Subcutaneous abdominal adipose tissue (tissue), 5 donors: ENCODE results near the gene UVSSA.

Experiments used
- H3K27ac ChIP-seq: one replicate; pipeline ENCODE4 v1.7.0; 2013; ENCODE audit warnings: low read depth, mild to moderate bottlenecking, inconsistent platforms, low read length, moderate library complexity
- H3K27me3 ChIP-seq, 5 donors: one replicate each; pipeline ENCODE4 v1.7.0; 2013; ENCODE audit warnings: low read length in 5 of 5, inconsistent platforms in 1 of 5; ENCODE audit not compliant: control insufficient read depth in 5 of 5, insufficient read depth in 4 of 5
- H3K36me3 ChIP-seq, 5 donors: one replicate each; pipeline ENCODE4 v1.7.0; 2013; ENCODE audit warnings: low read length in 5 of 5; ENCODE audit not compliant: control insufficient read depth in 5 of 5, insufficient read depth in 5 of 5
- H3K4me1 ChIP-seq, 5 donors: one replicate each; pipeline ENCODE4 v1.7.0; 2013; ENCODE audit warnings: low read length in 5 of 5, mild to moderate bottlenecking in 3 of 5, moderate library complexity in 1 of 5; ENCODE audit not compliant: control insufficient read depth in 5 of 5, insufficient read depth in 5 of 5
- H3K4me3 ChIP-seq, 5 donors: one replicate each; pipeline ENCODE4 v1.7.0; 2013; ENCODE audit warnings: low read length in 5 of 5, low read depth in 1 of 5
- H3K9ac ChIP-seq, 5 donors: one replicate each; pipeline ENCODE4 v1.7.0; 2013; ENCODE audit warnings: low read length in 5 of 5, mild to moderate bottlenecking in 4 of 5, moderate library complexity in 3 of 5
- H3K9me3 ChIP-seq, 5 donors: one replicate each; pipeline ENCODE4 v1.7.0; 2013; ENCODE audit warnings: low read length in 5 of 5; ENCODE audit not compliant: control insufficient read depth in 5 of 5
- donor health status: healthy.
- donor health status: healthy.
- donor health status: healthy.
- donor health status: healthy.
- donor health status: healthy.

Gene UVSSA

DNA sequence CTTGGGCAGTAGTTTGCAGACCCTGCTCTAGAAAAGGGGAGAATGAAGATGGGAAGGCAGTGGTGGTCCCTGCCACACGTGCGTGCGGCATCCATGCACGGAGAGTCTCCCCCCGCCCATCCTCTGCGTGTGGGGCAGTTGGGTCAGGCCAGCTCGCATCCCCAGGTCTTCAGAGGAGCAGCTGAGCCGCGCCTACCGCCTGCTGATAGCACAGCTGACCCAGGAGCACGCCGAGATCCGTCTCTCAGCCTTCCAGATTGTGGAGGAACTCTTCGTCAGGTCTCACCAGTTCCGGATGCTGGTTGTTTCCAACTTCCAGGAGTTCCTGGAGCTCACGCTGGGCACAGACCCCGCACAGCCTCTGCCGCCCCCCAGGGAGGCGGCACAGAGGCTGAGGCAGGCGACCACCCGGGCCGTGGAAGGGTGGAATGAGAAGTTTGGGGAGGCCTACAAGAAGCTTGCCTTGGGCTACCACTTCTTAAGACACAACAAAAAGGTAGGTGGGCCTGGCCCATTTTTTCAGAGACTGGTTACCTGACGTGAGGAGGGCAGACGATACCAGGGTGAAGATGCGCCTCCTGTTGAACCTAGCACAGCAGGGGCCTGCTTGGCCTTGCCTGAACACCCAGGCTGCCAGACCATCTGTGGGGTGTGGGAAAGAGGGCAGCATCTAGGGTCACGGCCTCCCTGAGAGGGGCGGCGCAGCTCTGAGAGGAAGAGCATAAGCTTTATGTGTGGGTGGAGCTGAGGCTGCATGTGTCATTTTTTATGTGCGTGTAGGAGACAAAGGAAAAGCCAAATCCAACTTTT, 2.6 kb downstream of the UVSSA start:
- Histone ChIP-seq H3K9ac (peak overlapping the region in 1 of 5 donors; percentile 26), H3K4me1 (peaks cover 4 to 38% (median 23%) of the 10 kb centered on the region in 5 donors), H3K4me3 (no peak overlapping the region), H3K36me3 (peaks cover 0 to 37% (median 30%) of the 10 kb centered on the region in 5 donors), H3K27me3 (no peaks in the 10 kb centered on the region), H3K9me3 (no peaks in the 10 kb centered on the region), H3K27ac (no peak overlapping the region)

DNA sequence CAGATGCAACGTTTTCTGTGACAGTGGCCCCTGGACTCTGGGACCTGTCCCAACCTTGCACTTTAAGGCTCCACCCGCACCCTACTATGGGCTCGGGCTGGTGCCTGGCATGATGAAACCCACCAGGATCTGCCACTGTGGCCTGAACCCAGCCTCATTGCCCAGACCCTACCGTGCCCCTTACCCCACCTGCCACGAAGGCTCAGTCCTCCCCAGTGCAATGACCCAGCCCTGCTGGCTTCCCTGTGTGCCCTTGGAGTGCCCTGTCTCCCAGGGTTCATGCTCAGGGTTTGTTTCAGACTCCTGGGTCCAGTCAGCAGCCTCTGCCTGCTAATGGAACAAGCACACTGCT, 3.1 kb downstream of the UVSSA start:
- Histone ChIP-seq H3K4me1 (peaks cover 4 to 35% (median 23%) of the 10 kb centered on the region in 5 donors), H3K36me3 (peaks cover 0 to 43% (median 36%) of the 10 kb centered on the region in 5 donors), H3K27me3 (no peaks in the 10 kb centered on the region), H3K4me3 (no peak overlapping the region), H3K27ac (no peak overlapping the region), H3K9ac (peak overlapping the region in 2 of 5 donors; percentile 13 to 56), H3K9me3 (no peaks in the 10 kb centered on the region)

DNA sequence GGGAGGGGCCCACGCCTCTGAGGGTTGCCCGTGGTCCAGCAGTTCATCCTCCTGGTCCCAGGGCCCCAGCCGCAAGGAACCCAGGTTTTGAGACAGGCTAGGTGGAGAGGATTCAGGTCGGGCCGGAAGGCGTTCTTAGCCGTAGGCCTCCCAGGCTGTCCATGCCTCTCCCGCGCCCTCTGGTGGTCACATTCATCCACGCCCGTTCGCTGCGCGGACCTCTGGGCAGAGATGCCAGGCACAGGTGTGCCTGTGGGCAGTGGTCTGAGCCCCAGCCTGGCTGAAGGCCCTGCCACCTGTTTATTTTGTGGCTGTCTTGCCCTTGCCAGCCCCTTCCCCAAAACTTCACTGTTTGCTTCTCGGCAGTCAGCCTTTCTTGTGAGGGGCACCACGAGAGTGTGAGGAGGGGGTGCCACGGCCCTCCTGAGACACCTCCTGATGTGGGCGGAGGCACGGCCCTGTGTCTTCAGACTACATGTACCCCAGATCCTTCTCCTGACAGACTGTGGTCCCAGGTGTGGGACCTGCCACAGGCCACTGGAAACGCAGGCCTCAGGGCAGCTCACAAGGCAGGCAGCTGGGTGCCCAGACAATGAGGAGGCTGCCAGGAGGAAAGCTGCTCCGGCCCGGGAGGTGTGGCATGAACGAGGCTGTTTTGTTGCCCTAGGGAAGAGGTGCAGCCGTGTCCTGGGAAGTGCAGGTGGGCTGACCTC, 5.0 kb downstream of the UVSSA start:
- H3K4me3 ChIP-seq = no peak overlapping the region
- peak overlapping the region in 2 of 5 donors; percentile 12 to 47 for H3K9ac ChIP-seq
- H3K27me3 ChIP-seq = no peaks in the 10 kb centered on the region
- H3K36me3 ChIP-seq = peaks cover 0 to 55% (median 43%) of the 10 kb centered on the region in 5 donors
- no peaks in the 10 kb centered on the region for H3K9me3 ChIP-seq
- H3K4me1 ChIP-seq = peaks cover 4 to 22% (median 17%) of the 10 kb centered on the region in 5 donors
- no peak overlapping the region for H3K27ac ChIP-seq

DNA sequence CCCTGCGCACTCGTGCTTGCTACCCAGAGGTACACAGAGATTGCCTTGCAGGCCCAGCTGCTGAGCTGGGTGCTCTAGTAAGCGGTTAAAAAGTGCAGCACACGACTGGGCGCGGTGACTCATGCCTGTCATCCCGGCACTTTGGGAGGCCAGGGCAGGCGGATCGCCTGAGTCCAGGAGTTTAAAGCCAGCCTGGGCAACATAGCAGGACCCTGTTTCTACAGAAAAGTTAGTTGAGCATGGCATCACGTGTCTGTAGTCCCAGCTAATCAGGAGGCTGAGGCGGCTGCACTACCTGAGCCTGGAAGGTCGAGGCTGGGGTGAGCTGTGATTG, 5.5 kb downstream of the UVSSA start:
- H3K4me1 ChIP-seq = peaks cover 4 to 21% (median 16%) of the 10 kb centered on the region in 5 donors
- peaks cover 0 to 60% (median 46%) of the 10 kb centered on the region in 5 donors for H3K36me3 ChIP-seq
- H3K4me3 ChIP-seq = no peak overlapping the region
- H3K9me3 ChIP-seq = no peaks in the 10 kb centered on the region
- no peak overlapping the region for H3K27ac ChIP-seq
- no peaks in the 10 kb centered on the region for H3K27me3 ChIP-seq
- H3K9ac ChIP-seq = no peak overlapping the region

DNA sequence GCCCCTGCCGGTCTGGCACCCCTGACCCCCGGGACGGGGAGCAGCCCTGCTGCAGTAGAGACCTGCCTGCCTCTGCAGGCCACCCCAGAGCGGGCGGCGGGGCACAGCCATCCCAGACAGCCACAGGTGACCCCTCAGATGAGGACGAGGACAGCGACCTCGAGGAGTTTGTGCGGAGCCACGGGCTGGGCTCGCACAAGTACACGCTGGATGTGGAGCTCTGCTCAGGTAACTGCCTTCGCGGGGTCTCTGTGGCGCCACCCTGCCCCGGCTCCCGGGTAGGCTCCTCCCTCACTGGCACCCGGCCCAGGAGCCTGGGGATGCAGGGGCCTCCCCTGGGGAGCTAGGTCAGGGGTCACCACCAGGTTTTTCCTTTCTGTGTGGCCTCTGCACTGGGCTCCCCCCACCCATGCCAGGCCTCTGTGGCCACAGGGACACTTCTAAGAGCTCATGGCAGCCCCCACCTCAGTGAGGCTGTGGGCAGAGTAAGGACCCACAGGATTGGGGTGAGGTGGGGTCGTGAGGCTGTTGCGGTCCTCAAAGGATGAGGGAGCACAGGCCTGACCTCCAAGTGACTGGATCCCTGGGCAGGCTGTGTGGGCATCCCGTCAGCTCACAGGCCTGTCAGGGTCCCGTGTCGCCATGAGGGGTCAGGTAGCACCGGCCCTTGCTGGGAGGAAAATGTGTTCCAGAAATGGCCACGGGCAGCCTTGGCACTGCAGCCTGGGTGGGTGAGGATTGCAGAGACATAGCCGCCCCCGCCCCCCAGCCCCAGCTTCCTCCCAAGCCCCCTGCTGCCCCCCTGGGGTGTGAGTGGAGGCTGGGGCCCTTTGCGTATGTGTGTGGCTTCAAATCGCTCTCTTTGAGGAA, 6.4 kb downstream of the UVSSA start:
- Histone ChIP-seq H3K4me1 (peaks cover 0 to 13% (median 7%) of the 10 kb centered on the region in 5 donors), H3K27ac (no peak overlapping the region), H3K36me3 (peaks cover 0 to 69% (median 52%) of the 10 kb centered on the region in 5 donors), H3K4me3 (no peak overlapping the region), H3K9ac (no peak overlapping the region), H3K27me3 (no peaks in the 10 kb centered on the region), H3K9me3 (no peaks in the 10 kb centered on the region)

DNA sequence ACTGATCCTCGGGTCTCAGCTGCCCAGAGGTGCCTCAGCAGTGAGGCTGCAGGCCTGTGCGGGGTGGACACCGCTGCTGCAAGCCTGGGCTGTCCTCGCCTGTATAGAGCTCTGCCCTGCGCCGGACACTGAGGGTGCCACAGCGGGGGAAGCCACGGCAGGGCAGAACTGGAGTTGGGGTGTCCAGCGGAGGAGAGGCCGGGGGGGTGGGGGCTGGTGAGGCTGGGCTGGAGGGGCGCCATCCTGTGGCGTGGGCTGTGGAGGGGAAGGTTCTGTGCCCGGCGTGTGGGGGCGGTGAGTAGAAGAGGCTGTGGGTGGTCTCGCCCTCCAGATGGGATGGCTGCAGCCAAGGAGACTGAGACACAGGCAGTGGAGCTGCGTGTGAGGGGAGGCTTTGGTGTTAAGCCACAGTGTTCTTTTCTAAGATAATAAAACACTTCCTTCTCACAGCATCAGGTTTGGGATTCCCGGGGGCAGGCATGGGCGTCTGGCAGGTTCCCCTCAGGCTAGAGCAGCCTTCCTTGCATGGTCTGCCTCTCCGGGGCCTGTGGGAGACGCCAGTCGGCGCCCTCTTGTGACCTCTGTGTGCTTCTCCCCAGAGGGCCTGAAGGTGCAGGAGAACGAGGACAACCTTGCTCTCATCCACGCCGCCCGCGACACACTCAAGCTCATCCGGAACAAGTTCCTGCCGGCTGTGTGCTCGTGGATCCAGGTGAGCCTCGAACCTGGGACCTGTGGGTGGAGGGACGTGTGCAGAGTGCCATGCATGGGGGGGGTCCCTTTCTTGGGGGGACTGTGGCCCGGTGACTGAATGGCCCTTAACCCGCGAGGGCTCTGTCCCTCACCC, 7.4 kb downstream of the UVSSA start:
- H3K4me3 ChIP-seq = no peak overlapping the region
- no peaks in the 10 kb centered on the region for H3K9me3 ChIP-seq
- H3K36me3 ChIP-seq = peaks cover 0 to 77% (median 57%) of the 10 kb centered on the region in 5 donors
- H3K9ac ChIP-seq = no peak overlapping the region
- peaks cover 0 to 7% (median 3%) of the 10 kb centered on the region in 5 donors for H3K4me1 ChIP-seq
- no peaks in the 10 kb centered on the region for H3K27me3 ChIP-seq
- H3K27ac ChIP-seq = no peak overlapping the region

DNA sequence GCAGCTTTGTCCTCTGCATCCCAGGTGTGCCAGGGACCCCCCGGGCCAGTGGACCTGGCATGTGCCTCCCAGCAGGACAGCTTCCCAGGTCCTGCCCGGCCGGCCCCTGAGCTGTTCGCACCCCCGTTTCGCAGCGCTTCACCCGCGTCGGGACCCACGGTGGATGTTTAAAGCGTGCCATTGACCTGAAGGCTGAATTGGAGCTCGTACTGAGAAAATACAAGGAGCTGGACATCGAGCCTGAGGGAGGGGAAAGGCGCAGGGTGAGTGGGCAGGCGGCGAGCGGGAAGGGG, 7.9 kb downstream of the UVSSA start:
- Histone ChIP-seq H3K27ac (no peak overlapping the region), H3K27me3 (no peaks in the 10 kb centered on the region), H3K4me3 (no peak overlapping the region), H3K4me1 (peaks cover 0 to 7% (median 3%) of the 10 kb centered on the region in 5 donors), H3K36me3 (peaks cover 0 to 77% (median 57%) of the 10 kb centered on the region in 5 donors), H3K9me3 (no peaks in the 10 kb centered on the region), H3K9ac (no peak overlapping the region)

DNA sequence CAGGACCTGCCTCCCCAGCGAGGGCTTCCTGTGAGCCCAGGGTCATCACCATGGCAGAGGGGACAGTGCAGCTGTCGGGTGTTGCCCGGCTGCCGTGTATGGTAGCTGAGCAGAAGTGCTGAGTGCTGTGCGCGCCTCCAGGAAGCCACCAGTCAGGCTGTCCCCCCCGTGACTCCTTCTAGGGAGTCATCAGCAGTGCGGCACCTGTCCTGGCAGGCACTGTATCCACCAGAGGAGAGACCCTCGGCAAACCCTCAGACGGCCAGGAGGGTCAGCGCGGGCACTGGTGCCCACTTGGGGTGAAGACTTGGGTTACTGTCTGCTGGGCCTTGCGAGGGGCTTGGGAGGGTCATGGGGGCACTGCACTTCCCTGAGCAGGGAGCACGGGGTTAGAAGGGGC, 8.4 kb downstream of the UVSSA start:
- H3K27ac ChIP-seq = no peak overlapping the region
- H3K36me3 ChIP-seq = peaks cover 0 to 77% (median 55%) of the 10 kb centered on the region in 5 donors
- no peak overlapping the region for H3K9ac ChIP-seq
- no peak overlapping the region for H3K4me3 ChIP-seq
- H3K4me1 ChIP-seq = peaks cover under 1 to 8% (median 3%) of the 10 kb centered on the region in 5 donors
- no peaks in the 10 kb centered on the region for H3K9me3 ChIP-seq
- H3K27me3 ChIP-seq = no peaks in the 10 kb centered on the region

DNA sequence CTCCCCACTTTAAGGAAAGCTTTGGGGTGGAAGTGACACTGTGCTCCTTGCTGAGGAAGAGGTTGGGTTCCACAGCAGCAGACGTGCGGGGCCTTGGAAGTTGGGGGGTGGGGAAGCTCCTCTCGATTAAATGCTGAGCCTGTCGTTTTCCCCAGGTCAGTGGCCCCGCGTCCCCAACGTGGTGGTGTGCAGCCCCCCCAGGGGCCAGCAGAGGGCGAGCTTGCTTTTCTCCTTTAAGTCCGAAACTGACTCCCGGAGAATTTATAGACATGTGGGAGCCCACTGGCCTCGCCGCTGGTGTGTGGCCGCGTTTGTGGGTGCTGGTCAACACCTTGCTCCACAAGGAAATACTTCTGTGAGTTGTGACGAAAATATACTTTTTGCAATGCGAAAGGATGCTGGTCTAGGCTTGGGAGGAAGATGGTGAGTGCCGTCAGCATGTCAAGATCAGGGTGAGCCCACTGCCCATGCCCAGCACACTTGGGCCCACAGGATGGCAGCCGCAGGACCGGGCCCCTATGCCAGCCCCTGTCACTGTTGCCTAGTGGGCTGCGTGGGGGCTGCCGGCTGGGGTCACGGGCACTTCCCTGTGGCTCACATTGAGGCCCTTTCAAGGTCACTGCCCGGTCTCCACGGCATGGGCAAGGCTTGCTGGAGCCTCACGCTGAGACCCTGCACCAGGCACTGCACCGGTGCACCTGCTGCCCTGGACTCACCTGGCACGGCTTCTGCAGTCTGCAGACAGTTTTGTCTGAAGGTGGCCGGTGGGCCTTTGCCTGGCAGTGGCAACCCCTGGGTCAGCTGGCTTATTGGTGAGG, 9.4 kb downstream of the UVSSA start:
- H3K36me3 ChIP-seq = peaks cover 0 to 81% (median 55%) of the 10 kb centered on the region in 5 donors
- H3K27me3 ChIP-seq = no peaks in the 10 kb centered on the region

More for the DNA sequence above, 9.4 kb downstream of the UVSSA start:
- Histone ChIP-seq H3K4me3 (no peak overlapping the region), H3K27ac (no peak overlapping the region), H3K9me3 (no peaks in the 10 kb centered on the region), H3K9ac (no peak overlapping the region), H3K4me1 (peaks cover 2 to 13% (median 3%) of the 10 kb centered on the region in 5 donors)
